HG03103 (cell line): ENCODE data around the gene CST9.
A peak's percentile ranks its signal among the peaks of the same experiment; 100 is the strongest.
"Not testable (repeated sequence)": the region's sequence is repeated elsewhere in the genome, so short reads cannot be mapped to it uniquely, and the experiment has no call there.

Experiments
- ATAC-seq: cut with Tn5 transposase; IDR thresholded peaks from one replicate; pipeline ENCODE4 v1.9.1; 2021; ENCODE audit warnings: low read depth; ENCODE audit not compliant: unreplicated experiment

The CST9 gene

DNA sequence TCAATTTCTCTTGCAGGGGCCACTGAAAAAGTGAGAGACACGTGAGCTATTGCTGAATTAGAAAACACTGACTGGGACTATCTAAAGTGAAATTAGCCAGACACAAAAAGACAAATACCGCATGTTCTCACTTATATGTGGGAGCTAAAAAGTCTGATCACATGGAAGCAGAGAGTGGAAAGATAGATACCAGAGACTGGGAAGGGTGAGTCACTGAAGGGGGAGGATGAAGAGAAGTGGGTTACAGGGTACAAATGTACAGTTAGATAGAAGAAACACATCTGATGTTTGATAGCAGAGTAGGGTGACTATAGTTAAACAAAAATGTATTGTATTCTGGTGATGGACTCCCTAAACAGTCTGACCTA is 18.6 kb upstream of the CST9 start:
- no peak for ATAC-seq

DNA sequence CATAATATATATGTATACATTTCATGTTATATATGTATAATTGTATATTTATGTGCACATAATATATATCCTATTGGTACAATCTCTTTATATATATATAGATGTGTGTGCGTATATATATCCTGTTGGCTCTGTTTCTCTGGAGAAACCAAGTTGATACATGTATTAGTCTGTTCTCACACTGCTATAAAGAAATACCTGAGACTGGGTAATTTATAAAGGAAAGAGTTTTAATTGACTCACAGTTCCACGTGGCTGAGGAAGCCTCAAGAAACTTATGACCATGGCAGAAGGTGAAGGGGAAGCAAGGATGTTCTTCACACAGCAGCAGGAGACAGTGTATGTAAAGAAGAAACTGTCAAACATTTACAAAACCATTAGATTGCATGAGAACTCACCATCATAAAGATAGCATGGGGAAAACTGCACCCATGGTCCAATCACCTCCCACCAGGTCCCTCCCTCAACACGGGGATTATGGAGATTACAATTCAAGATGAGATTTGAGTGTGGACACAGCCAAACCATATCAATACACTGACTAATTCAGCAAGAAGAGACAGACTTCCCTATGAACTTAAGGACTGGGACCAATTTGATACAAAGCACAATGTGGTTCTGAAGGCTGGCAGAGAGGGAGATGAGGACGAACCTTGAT is 18.1 kb upstream of the CST9 start:
- ATAC-seq, result no peak

- peak; percentile 79 for ATAC-seq
Observed at GRCh38 chr20:23622839-23623343, 17.2 kb upstream of the CST9 start.

DNA sequence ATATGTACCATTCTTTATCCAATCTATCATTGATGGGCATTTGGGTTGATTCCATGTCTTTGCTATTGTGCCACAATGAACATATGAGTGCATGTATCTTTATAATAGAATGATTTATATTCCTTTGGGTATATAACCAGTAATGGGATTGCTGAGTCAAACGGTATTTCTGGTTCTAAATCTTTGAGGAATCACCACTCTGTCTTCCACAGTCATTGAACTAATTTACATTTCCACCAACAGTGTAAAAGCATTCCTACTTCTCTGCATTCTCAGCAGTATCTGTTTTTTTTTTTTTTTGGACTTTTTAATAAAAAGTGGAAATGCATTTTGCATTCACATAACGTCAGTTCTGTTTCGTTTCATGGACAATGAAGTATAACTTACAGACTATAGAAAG is 16.7 kb upstream of the CST9 start:
- ATAC-seq, result not testable (repeated sequence)

DNA sequence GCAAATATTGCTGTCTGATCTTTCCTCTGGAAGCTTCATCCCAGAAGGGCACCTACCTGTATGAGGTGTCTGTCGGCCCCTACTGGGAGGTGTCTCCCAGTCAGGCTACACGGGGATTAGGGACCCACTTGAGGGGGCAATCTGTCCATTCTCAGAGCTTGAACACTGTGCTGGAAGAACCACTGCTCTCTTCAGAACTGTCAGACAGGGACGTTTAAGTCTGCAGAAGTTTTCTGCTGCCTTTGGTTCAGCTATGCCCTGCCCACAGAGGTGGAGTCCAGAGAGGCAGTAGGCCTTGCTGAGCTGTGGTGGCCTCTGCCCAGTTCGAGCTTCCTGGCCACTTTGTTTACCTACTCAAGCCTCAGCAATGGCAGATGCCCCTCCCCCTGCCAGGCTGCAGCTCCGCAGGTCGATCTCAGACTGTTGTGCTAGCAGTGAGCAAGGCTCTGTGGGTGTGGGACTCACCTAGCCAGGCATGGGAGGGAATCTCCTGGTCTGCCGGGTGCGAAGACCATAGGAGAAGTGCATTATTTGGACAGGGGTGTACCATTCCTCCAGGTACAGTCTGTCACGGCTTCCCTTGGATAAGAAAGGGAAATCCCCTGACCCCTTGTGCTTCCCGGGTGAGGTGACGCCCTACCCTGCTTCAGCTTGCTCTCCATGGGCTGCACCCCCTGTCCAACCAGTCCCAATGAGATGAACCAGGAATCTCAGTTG is 15.1 kb upstream of the CST9 start:
- ATAC-seq, result not testable (repeated sequence)

- ATAC-seq, result no peak
Observed at GRCh38 chr20:23614163-23614562, 8.4 kb upstream of the CST9 start.

- ATAC-seq, result no peak
Observed at GRCh38 chr20:23613676-23614075, 8.0 kb upstream of the CST9 start.

GRCh38 chr20:23612396-23612795 is 6.7 kb upstream of the CST9 start:
- no peak for ATAC-seq

GRCh38 chr20:23609486-23610109 is 3.9 kb upstream of the CST9 start:
- ATAC-seq, result no peak

DNA sequence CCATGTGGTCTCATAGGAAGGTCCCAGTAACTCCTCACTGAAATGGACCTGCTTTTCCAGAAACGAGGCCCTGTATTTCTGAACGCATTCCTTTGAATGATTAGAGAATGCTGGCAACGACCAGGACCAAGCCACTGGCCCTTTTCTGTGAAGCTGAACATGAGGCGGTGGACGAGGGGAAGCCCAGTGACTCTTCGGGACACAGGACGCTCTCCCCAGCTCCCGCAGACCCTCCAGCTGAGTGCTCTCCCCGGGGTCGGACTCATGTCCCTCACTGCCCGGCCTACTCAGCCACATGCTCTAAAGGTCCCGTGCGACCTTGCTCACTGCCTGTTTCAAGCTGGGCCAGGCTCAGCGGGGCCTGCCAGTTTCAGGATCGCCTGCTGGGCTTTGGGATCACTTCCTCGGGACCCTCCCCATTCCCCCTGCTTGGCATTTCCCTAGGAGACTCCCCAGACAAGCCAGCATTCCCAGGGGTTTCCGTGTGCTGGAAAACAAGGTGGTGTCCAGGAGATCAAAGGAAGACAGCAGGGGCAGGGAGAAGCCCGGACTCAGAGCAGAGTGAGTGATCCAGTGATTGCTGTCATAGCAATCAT is 2.6 kb upstream of the CST9 start:
- ATAC-seq, result no peak

DNA sequence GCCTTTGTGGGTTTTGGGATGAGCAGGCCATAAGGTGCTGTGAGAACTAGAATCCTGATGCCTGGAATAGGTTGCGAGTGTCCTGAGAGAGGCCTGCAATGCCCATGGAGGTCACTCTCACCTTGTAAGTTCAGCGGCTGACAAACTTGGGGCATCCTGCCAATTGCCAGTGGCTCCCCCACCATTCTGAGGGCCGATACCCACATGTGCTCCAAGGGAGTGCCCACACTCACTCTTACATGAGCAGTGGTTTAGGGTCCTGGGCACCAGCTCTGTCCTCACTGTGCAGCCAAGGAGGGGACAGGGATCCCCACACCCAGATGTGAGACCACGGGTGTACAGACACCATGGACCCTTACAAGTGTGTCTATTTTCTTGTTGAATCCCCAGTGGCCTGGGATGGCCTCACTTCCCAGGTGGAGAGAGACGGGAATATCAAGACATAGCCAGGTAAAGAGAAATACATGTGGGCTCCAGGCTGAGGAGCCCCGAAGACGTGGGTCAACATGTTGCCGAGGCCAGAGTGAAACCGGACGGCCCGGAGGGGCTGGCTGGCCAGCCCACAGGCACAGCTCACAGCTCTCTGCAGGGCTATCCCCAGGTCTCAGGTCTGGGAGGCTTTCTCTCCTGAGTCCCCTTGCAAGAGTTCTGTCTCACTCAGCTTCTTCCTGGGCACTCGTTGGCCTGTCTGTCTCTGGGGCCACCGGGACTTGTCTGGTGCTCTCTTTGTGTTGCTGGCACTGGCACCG is 2.0 kb upstream of the CST9 start:
- no peak for ATAC-seq

DNA sequence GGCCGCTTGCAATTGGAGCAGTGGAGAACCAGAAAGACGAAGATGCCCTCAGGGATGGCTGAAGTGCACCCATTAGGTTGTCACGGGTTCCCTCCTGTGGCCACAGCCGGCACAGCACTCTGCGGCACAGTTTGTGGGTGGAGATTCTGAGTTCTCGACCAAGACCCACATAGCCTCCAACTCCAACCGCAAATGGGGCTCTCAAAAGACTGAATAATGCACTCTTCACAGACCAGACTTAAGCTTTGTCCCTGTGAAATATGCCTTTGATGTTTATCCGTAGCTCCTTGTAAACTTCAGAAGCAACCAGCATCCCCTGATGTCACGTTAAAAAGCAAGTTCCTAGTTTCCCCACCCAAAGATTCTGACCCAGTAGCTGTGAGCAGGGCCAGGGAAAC is 934 bp upstream of the CST9 start:
- peak; percentile 91 for ATAC-seq

GRCh38 chr20:23604306-23604705 is 1.4 kb downstream of the CST9 start:
- no peak for ATAC-seq

- no peak for ATAC-seq
Observed at GRCh38 chr20:23603321-23603720, 2.4 kb downstream of the CST9 start.

- ATAC-seq, result no peak
Observed at GRCh38 chr20:23602699-23603098, 3.0 kb downstream of the CST9 start.

- ATAC-seq, result no peak
Observed at GRCh38 chr20:23602241-23602640, 3.5 kb downstream of the CST9 start.

DNA sequence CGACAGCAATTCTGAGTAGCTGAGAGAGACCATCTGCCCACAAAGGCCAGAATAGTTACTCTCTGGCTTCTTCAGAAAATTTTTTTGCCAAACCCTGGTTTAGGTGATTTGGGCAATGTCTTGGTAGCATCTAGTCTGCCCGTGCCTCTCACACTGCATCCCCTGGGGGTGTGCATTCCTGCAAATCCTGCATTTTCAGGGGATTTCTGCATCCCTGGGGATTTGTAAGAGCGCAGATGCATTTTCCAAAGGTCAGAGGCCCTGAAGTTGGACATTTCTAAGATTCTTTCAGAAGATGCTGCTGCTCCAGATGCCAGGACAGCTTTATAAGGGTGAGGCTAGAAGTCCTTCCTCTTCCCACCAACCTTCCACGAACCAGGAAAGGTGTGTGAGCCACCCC is 4.0 kb downstream of the CST9 start:
- no peak for ATAC-seq

DNA sequence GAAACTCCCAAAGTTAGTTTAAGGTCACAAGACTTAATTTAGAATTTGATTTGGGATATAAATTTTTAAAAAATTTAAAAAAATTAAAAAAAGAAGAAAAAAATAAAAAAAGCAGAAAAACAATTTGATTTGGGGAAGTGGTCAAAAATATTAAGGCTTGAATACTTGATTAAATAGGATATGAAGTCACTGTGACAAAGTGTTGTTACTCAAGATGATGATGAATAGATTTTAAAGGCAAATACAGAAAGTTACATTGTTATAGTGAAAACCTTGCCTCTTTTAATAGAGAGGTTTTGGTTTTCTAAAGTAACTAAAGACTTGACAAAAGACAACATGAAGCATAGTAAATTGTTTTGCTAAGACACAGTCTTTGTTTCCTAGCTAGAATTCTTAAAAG is 7.2 kb downstream of the CST9 start:
- ATAC-seq, result no peak

GRCh38 chr20:23596579-23597250 is 9.0 kb downstream of the CST9 start:
- no peak for ATAC-seq

- no peak for ATAC-seq
Observed at GRCh38 chr20:23595941-23596340, 9.8 kb downstream of the CST9 start.
